ENCODE results near the gene TMEM63A. TPM values are rescaled to one million over a fixed set of nuclear protein-coding genes. Genes with fewer than 3 reads are reported as not detected.

Gene TMEM63A
- total and polyA plus RNA-seq, 2 of the 13 experiments (the other 11 are each of a cell fraction or from before 2014, with no cell fraction given), result 23.9 to 53.3 TPM

DNA sequence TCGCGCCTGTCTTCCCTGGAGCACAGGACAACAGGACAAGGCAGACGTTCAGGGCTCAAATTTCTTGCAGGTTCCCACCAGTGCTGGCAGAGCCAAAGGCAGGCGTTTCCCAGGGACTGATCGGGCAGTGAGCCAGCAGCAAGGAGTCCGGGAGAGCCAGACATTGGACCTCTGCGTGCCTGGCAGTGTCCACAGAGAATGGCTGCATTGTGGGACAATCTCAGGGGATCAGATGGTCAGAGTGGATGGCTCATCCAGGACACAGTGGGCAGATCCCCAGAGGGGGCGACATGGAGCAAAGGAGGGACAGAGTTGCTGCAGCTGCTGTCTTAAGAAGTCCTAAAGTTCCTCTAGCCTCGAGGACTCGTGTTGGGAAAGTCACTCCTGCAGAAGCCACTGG, 4.6 kb downstream of the TMEM63A start (continued):
- TF ChIP-seq ZNF530 (CRISPR knock-in tag; IDR thresholded peaks at IDR 0.05; ENCODE audit: low read depth) (no peak), YY1 (IDR thresholded peaks at IDR 0.05; ENCODE audit: insufficient read depth, insufficient replicate concordance, low read depth, low read length) (peak; percentile 13)
- TF ChIP-seq, protein P1, sequence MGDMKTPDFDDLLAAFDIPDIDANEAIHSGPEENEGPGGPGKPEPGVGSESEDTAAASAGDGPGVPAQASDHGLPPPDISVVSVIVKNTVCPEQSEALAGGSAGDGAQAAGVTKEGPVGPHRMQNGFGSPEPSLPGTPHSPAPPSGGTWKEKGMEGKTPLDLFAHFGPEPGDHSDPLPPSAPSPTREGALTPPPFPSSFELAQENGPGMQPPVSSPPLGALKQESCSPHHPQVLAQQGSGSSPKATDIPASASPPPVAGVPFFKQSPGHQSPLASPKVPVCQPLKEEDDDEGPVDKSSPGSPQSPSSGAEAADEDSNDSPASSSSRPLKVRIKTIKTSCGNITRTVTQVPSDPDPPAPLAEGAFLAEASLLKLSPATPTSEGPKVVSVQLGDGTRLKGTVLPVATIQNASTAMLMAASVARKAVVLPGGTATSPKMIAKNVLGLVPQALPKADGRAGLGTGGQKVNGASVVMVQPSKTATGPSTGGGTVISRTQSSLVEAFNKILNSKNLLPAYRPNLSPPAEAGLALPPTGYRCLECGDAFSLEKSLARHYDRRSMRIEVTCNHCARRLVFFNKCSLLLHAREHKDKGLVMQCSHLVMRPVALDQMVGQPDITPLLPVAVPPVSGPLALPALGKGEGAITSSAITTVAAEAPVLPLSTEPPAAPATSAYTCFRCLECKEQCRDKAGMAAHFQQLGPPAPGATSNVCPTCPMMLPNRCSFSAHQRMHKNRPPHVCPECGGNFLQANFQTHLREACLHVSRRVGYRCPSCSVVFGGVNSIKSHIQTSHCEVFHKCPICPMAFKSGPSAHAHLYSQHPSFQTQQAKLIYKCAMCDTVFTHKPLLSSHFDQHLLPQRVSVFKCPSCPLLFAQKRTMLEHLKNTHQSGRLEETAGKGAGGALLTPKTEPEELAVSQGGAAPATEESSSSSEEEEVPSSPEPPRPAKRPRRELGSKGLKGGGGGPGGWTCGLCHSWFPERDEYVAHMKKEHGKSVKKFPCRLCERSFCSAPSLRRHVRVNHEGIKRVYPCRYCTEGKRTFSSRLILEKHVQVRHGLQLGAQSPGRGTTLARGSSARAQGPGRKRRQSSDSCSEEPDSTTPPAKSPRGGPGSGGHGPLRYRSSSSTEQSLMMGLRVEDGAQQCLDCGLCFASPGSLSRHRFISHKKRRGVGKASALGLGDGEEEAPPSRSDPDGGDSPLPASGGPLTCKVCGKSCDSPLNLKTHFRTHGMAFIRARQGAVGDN (CRISPR knock-in tag; IDR thresholded peaks at IDR 0.05), result peak; percentile 21; the same call in 1 of the 2 replicates

DNA sequence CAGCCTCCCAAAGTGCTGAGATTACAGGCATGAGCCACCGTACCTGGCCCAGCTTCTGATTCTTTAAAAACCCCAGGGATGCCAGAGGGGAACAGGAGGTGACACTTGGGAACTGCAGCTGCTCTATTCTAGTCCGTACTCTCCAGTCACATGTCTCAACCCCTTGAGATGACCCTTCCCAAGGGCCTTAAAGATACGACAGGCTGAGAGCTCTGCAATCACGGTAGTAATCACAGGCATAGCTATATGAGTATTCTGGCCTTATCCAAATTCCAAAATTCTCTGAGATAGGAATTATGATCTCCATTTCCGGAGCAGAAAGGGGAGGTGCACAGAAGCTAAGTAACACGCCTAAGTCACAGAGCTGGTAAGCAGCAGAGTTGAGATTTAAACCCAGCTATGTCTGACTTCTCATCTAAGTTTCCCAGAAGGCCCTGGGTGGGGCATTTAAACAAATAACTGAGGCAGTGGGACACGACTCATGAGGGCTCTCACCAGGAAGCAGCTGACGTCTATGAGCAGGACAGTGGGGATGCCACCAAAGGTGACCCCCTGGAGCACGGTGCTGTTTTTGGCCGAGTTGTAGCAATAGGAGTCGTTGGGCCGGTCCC, 5.2 kb downstream of the TMEM63A start:
- Histone ChIP-seq H3K36me3 (replicated peaks in 1 of 2; ENCODE audit: control insufficient read depth in 1 of 2, insufficient read depth in 2 of 2, low read length in 2 of 2) (peaks cover 8 to 40% of the 10 kb centered on the region in 2 experiments), H3K9ac (ENCODE audit: insufficient read depth, low read depth, low read length) (no peak overlapping the region), H3K27me3 (ENCODE audit: control insufficient read depth in 1 of 2, insufficient read depth in 2 of 2, low read length in 2 of 2) (no peaks in the 10 kb centered on the region; a peak in 1 of 5 replicates), H3K4me2 (ENCODE audit: low read depth, low read length) (no peak overlapping the region), H3K27ac (ENCODE audit: extremely low read length, insufficient read depth, low read length) (no peak overlapping the region), H2AFZ (ENCODE audit: low read length) (no peak overlapping the region), H3K4me3 (replicated peaks in 1 of 3; ENCODE audit: insufficient read depth in 1 of 3, low read depth in 2 of 3, low read length in 3 of 3) (no peak overlapping the region), H4K20me1 (ENCODE audit: insufficient read depth, low read length) (peaks cover 20% of the 10 kb centered on the region), H3K4me1 (ENCODE audit: insufficient read depth, low read length) (peaks cover 47% of the 10 kb centered on the region), H3K79me2 (ENCODE audit: insufficient read depth, low read length) (peaks cover 37% of the 10 kb centered on the region), H3K9me3 (ENCODE audit: low read length) (no peaks in the 10 kb centered on the region)
- TF ChIP-seq NFRKB (IDR thresholded peaks at IDR 0.05) (no peak), RBM22 (optimal IDR thresholded peaks at IDR 0.05; ENCODE audit: low read length) (no peak), SOX13 (IDR thresholded peaks at IDR 0.05) (no peak), SOX13 (CRISPR knock-in tag; conservative IDR thresholded peaks at IDR 0.05 in 1 of 2, IDR thresholded peaks at IDR 0.05 in 1 of 2) (no peak), RAD21 (CRISPR knock-in tag; IDR thresholded peaks at IDR 0.05) (no peak), ZNF782 (CRISPR knock-in tag; IDR thresholded peaks at IDR 0.05; ENCODE audit: borderline replicate concordance) (no peak), ATRX (CRISPR knock-in tag; IDR thresholded peaks at IDR 0.05; ENCODE audit: borderline replicate concordance) (no peak), SIN3A (IDR thresholded peaks at IDR 0.05; ENCODE audit: borderline replicate concordance, low read depth, low read length) (no peak)
- ATAC-seq (no peak), DNase-seq (ENCODE audit: low spot score) (no peak), FAIRE-seq (no peak)
- POLR2A ChIA-PET, result interaction anchor here (1.0 kb wide), 1 partner anchor 64 kb away, joined by 3 read pairs; no protein-coding TSS in a partner anchor
- 96% methylated on average over 6 of the region's 12 CpGs for WGBS (ENCODE audit: low lambda C conversion rate)
- CTCF ChIA-PET (ENCODE audit: low intra/inter-chr PET ratio, low total read pairs), result interaction anchor here (1.8 kb wide), 1 partner anchor 34 kb away, joined by 5 read pairs; no protein-coding TSS in a partner anchor
- in situ Hi-C loops (cut with HindIII; ENCODE audit: extremely low pct_ligation_motif_present, low pct_unique_long_range_greater_than_20kb), result no loop called here
- no TSS peak for BruUV-seq (replicated peaks)
- intact Hi-C loops (cut with micrococcal nuclease; ENCODE audit: unreplicated experiment), result loop anchor here (5.0 kb wide), 1 partner anchor 35 kb away; no protein-coding TSS in a partner anchor

Measured in HepG2 (cell line).